ENCODE measurements around the gene POM121L2. TPM values are rescaled to one million over a fixed set of nuclear protein-coding genes. Genes with fewer than 3 reads are reported as not detected.

Gene POM121L2
- total and polyA plus RNA-seq, 2 of the 13 experiments (the other 11 are each of a cell fraction or from before 2014, with no cell fraction given) = not detected

DNA sequence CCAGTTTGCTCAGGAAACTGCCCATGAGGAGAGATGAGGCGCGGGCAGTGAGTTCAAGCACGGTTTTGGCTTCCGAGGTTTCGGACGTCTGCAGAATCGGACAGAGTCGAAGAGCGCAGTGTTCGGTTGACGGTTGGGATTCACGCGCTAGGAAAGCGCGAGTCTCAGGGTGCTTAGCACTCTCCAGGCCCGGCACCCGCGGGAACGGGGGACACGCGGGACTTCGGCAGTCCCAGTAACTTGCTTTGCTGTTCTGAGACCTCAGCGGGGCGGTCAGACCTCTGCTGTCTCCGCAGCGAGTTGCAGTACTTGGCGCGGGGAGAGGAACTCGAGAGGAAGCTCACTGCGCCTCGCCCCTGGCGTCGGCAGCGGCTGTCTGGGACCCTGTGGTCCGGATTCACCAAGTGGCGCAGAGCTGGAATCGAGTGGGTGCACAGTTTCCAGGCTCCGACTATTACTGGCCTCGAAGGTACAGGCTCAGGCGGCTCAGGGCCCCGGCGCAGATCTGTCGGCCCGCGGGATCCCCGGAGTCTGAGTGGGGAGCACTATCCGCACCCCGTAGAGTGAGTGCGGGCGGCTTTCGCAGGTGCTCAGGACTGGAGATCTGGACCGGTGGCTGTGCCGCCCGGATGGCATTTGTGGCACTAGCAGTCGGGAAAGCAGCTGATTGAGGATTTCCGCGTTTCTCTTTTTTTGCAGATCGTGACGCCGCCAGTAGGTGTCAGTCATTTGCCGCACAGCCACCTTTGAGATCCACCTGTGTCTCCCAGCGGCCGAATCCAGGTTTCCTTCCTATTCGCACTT is at the start of gene POM121L2 (continued):
- TF ChIP-seq GPBP1L1 (CRISPR knock-in tag; IDR thresholded peaks at IDR 0.05) (no peak), BCL3 (CRISPR knock-in tag; IDR thresholded peaks at IDR 0.05) (0 out of 2 replicates have a peak, but pooled peaks have one; percentile 22), MXI1 (IDR thresholded peaks at IDR 0.05; ENCODE audit: borderline replicate concordance, low read depth, low read length) (peak; percentile 32; the same call in 1 of the 3 replicates), ELF1 (CRISPR knock-in tag; IDR thresholded peaks at IDR 0.05) (peak; percentile 73), NR0B2 (CRISPR knock-in tag; IDR thresholded peaks at IDR 0.05) (0 out of 2 replicates have a peak, but pooled peaks have one; percentile 30), MAFF (IDR thresholded peaks at IDR 0.05; ENCODE audit: low read depth, low read length) (0 out of 2 replicates have a peak, but pooled peaks have one; percentile 2), GATAD2A (CRISPR knock-in tag; IDR thresholded peaks at IDR 0.05) (peak; percentile 67), ZNF773 (CRISPR knock-in tag; IDR thresholded peaks at IDR 0.05; ENCODE audit: borderline replicate concordance) (no peak), KLF9 (CRISPR knock-in tag; IDR thresholded peaks at IDR 0.05; ENCODE audit: low read depth) (no peak), MYC (CRISPR knock-in tag; IDR thresholded peaks at IDR 0.05; ENCODE audit: borderline replicate concordance) (peak; percentile 19; the same call in 1 of the 2 replicates), SMAD3 (CRISPR knock-in tag; IDR thresholded peaks at IDR 0.05) (peak; percentile 35; the same call in 1 of the 2 replicates), ZNF761 (CRISPR knock-in tag; conservative IDR thresholded peaks at IDR 0.05) (peak; percentile 66; the same call in 1 of the 2 replicates)
- TF ChIP-seq, protein P1, sequence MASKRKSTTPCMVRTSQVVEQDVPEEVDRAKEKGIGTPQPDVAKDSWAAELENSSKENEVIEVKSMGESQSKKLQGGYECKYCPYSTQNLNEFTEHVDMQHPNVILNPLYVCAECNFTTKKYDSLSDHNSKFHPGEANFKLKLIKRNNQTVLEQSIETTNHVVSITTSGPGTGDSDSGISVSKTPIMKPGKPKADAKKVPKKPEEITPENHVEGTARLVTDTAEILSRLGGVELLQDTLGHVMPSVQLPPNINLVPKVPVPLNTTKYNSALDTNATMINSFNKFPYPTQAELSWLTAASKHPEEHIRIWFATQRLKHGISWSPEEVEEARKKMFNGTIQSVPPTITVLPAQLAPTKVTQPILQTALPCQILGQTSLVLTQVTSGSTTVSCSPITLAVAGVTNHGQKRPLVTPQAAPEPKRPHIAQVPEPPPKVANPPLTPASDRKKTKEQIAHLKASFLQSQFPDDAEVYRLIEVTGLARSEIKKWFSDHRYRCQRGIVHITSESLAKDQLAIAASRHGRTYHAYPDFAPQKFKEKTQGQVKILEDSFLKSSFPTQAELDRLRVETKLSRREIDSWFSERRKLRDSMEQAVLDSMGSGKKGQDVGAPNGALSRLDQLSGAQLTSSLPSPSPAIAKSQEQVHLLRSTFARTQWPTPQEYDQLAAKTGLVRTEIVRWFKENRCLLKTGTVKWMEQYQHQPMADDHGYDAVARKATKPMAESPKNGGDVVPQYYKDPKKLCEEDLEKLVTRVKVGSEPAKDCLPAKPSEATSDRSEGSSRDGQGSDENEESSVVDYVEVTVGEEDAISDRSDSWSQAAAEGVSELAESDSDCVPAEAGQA (IDR thresholded peaks at IDR 0.05; ENCODE audit: low read depth) = 0 out of 2 replicates have a peak, but pooled peaks have one; percentile 39
- TF ChIP-seq, protein P1 (CRISPR knock-in tag; IDR thresholded peaks at IDR 0.05; ENCODE audit: borderline replicate concordance) = no peak
- TF ChIP-seq, protein P2, sequence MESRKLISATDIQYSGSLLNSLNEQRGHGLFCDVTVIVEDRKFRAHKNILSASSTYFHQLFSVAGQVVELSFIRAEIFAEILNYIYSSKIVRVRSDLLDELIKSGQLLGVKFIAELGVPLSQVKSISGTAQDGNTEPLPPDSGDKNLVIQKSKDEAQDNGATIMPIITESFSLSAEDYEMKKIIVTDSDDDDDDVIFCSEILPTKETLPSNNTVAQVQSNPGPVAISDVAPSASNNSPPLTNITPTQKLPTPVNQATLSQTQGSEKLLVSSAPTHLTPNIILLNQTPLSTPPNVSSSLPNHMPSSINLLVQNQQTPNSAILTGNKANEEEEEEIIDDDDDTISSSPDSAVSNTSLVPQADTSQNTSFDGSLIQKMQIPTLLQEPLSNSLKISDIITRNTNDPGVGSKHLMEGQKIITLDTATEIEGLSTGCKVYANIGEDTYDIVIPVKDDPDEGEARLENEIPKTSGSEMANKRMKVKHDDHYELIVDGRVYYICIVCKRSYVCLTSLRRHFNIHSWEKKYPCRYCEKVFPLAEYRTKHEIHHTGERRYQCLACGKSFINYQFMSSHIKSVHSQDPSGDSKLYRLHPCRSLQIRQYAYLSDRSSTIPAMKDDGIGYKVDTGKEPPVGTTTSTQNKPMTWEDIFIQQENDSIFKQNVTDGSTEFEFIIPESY (CRISPR knock-in tag; IDR thresholded peaks at IDR 0.05) = peak; percentile 16; the same call in 1 of the 2 replicates
- TF ChIP-seq, protein P3, sequence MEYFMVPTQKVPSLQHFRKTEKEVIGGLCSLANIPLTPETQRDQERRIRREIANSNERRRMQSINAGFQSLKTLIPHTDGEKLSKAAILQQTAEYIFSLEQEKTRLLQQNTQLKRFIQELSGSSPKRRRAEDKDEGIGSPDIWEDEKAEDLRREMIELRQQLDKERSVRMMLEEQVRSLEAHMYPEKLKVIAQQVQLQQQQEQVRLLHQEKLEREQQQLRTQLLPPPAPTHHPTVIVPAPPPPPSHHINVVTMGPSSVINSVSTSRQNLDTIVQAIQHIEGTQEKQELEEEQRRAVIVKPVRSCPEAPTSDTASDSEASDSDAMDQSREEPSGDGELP (IDR thresholded peaks at IDR 0.05; ENCODE audit: borderline replicate concordance, low read depth) = peak; percentile 92

All from HepG2 (cell line).